DMS114 treated with DMSO at 0.1 percent for 48 hours (cell line): Measurements from ENCODE around the gene ANKFY1.

Experiments
- DNase-seq: peaks from one replicate; lab custom pipeline; 2025; ENCODE audit not compliant: unreplicated experiment; lab: John Stamatoyannopoulos, UW

Gene ANKFY1

DNA sequence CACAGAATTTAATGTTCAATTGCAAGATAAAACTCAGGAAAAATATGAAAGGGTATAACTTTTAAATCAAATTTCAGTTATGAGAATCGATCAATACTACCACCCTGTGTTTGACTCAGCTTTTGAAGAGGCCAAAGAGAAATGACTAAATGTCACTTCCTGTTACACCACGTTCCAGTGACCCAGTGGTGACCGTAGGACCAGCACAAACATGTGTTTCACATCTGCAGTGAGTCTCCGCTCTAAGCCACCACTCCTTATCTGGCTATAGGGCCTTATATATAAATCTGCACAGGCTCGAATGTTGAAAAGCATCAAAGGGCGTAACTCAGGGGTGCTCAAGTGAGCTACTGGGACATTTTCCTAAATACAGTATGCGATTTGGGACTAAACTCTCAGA lies 84.7 kb downstream of the ANKFY1 start:
- DNase-seq: no peak

DNA sequence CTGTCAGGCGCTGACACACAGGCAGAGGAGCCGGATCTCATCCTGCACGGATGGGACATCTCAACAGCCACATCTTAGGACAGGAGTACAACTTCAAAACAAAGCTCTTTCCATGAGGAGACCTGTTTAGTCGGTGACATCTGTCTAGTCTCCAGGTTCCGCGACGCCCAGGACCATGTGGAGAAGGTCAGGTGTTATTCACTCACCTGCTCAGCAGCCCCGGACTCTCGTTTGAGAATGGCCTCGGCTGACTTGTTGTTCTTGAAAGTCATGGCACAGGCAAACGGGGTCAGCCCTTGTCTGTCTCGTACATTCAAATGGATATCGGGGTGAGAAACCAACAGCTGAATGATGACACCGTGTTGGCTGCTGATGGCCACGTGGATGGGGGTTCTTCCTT lies 85.1 kb downstream of the ANKFY1 start:
- no peak for DNase-seq

GRCh38 chr17:4177806-4178205 lies 86.0 kb downstream of the ANKFY1 start:
- no peak for DNase-seq

DNA sequence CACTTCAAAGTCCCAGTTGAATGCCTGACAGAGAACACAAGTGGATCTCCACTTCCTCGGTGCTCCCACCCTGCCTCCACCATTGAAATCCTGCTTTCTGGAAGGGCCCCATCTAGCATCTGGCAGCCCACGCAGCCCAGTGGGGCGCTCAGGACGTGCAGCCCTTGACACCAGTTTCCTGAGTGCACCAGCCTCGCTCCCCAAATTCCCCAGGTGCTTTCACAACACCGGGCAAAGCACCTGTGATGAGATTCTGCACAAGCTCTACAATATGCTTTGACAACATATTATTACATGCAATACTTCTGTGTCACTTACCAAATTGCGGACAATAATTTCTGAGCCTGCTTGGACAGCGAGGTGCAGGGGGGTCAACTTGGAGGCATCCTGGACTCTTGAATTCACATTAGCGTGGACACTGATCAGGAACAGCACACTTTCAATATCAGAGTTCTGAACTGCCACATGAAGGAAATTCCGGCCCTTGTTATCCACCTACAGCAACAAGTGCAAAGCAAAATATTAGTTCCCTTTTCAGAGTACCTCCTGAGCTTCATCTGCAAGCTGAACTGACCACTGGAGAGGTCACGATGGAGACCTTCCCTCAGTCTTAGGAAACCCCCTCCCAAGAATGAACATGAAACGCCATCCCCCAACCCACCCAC lies 86.8 kb downstream of the ANKFY1 start:
- DNase-seq: no peak

DNA sequence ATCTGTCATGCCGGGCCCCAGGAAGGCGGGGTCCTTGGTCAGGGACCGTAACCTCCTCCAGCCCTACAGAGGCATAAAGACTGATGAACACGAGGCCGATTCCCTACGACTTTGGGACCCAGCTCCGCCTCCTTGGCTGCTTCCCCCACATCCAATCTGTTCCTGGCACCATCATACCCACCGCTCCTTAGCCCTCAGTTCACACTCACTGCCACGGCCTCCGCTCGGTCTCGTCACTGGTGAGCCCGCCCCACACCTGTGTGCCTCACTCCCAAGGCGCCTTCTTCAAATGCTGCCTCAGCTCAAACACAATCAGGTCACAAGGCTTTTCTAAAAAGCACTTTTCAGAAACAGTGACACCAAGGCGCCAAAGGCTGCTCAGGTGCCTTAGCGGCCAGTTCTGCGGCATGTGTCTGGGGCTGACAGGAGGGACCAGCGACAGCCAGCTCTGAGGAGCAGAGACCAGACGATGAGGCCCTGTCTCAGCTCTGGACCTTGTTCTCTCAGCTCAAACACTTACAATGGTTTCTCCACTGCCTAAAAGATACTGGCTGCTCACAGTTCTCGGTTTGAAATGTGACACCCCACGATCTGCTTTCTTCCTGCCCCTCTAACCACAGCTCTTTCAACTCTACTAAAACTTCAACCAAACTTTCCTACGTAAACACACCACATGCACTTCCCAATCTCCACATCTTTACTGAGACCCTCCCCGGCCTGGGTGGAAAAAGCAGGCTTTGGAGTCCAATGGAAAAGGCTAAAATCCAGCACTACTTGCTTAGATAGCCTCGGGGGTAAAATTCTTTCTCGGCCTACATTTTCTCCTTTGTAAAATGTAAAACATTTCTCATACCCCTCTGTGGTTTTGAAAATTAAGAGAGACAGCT lies 87.6 kb downstream of the ANKFY1 start:
- DNase-seq: no peak

DNA sequence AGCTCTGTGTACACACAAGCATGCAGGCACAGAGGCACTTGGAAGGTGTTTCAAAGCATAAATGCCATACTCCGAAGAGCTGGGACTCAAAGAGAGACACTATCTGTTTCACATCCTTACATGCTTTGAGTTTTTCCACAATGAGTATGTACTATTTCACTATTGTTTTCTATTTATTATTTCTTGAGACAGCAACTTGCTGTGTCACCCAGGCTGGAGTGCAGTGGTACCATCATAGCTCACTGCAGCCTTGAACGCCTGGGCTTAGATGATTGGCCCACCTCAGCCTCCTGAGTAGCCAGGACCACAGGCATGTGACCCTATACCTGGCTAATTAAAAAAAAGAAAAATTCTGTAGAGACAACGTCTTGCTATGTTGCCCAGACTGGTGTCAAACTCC lies 89.2 kb downstream of the ANKFY1 start:
- no peak for DNase-seq

GRCh38 chr17:4173781-4174180 lies 90.0 kb downstream of the ANKFY1 start:
- DNase-seq: no peak

GRCh38 chr17:4172356-4172755 lies 91.4 kb downstream of the ANKFY1 start:
- no peak for DNase-seq

GRCh38 chr17:4170639-4171280 lies 93.0 kb downstream of the ANKFY1 start:
- no peak for DNase-seq

DNA sequence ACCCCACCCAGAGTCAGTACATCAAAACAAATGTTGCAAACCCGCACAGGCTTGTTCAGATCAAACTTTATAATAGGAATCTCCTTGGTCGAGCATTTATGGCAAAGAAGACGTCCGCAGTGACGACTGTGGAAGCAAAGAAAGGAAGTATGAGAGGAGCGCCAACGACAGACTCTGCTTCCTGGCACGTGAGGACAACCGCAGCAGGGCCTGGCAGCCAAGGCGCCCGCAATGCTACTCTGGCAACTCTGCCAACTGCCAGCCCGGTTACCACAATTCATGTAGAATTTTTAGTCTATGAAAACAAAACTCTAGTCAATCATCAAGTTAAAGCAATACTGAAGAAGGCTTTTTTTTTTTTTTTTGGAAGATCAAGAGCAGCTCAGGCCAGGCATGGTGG lies 96.0 kb downstream of the ANKFY1 start:
- DNase-seq: no peak

- DNase-seq: no peak
Observed at GRCh38 chr17:4166419-4166818, 97.4 kb downstream of the ANKFY1 start.

GRCh38 chr17:4165301-4166010 lies 98.3 kb downstream of the ANKFY1 start:
- no peak for DNase-seq

DNA sequence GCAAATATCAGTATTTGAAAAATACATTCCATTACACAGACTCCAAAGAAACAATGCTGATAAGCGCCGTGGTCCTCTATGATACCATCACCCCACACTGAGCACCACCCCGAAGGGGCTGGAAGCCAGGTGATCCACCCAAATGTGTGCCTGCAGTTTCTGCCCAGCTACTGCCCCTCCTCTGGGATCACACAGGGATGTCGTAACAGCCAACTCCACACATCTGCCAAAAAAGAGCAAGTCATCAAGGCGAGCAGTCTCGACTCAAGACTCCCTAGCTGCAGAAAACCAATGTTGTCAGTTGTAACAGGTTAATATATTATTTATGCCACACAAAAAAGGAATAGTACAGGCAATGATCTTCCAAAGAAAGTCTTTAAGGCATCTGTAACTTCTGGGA lies 99.8 kb downstream of the ANKFY1 start:
- no peak for DNase-seq

DNA sequence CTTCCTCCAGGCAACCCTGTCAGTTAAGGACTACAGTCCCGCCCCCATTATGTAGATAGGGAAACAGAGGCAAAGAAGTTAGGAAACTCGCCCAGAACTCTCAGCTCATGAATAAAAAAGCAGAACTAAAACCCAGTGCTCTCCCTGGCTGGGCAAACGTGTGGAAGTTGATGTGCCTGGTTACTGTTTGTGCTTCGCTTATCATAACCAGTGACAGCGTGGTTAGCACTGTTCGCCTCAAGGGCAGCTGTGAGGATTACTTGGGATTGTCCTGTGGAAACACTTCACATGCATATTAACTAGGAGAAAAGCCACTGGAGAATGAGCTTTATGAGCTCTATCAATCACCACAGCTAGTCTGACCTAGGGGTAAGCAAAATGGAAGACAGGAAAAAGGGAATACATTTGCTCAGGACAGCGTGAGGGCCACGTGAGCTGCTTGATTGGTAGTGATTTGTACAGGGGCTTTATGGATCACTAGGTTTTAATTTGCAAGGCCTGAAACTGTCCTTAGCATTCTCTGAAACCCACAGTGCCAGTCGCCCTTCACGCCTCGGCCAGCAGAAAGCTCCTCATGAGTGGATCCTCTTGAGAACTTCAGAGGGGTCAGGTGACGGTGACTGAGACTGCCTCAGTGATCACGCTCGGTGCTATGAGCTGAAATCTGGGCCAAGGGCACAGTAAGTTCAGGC lies 100.9 kb downstream of the ANKFY1 start:
- DNase-seq: no peak

- no peak for DNase-seq
Observed at GRCh38 chr17:4162321-4162720, 101.5 kb downstream of the ANKFY1 start.

DNA sequence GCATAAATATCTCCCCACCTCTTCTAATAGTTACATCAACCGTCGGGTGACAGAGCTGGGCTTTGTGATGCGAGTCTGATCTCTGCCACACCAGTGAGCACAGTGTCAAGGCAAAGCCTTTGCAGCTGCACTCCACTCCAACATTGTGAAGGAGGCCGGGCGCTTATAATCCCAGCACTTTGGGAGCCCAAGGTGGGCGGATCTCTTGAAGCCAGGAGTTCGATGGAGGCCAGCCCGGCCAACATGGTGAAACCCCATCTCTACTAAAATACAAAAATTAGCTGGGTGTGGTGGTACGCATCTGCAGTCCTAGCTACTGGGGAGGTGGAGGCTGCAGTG lies 101.8 kb downstream of the ANKFY1 start:
- DNase-seq: no peak

DNA sequence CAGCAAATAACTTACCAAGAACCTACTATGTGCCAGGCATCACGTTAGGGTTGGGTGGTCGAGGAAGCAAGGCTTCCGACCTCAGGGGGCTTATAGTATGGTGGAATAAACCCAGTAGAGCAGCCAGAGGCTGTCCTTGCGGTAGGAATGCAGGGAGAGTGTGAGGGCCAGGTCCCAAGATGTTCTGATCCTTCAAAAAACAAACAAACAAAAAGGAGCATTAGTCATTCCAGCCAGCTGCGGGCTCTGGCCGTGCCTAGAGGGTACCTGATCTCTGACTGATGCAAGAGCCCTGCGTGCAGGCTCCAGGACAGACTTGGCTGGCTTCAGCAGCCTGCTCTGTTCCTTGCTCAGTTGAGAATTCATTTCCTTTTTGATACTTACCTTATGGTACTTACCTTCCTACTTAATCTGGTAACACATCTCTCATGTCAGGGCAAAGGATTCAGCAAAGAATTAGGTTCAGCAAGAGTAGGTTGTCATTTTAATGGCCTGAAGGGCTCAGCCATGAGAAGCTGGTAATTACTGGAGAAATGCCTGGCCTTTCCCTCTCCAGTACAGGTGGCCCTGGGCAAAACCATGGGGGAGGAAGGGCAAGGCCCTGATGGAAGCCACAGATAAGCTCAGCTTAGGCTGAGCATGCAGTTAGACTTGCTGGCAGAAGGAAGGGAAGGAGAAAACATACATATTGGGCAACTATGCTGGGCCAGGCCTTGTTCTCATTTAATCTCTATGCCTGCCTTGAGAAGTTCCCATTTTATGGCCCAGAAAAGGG lies 102.4 kb downstream of the ANKFY1 start:
- no peak for DNase-seq

DNA sequence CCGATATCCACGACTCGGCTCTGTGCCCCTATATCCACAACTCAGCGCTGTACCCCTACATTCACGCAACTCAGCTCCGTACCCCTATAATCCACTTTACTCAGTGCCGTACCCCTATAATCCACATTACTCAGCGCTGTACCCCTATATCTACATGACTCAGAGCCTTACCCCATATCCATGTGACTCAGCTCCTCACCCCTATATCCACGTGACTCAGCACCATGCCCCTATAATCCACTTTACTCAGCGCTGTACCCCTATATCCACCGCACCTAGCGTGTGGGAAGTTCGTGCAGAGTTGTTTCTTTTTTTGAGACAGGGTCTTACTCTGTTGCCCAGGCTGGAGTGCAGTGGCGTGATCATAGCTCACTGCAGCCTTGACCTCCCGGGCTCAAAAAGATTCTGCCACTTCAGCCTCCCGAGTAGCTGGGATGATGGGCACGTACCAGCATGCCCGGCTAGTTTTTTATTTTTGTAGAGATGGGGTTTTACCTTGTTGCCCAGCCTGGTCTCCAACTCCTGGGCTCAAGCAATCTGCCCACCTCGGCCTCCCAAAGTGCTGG lies 103.4 kb downstream of the ANKFY1 start:
- DNase-seq: no peak

GRCh38 chr17:4159761-4160160 lies 104.0 kb downstream of the ANKFY1 start:
- no peak for DNase-seq
